Stimulated activated naive CD4-positive, alpha-beta T cell (primary cell): Measurements from ENCODE around the gene TRPM3.

ENCODE experiments used
- DNase-seq, 6 experiments: peaks; one replicate each; lab custom pipeline; 2025; lab: John Stamatoyannopoulos, UW

The TRPM3 gene

GRCh38 chr9:71097671-71098070, 23.8 kb downstream of the TRPM3 start:
- DNase-seq, result no peak

GRCh38 chr9:71096421-71097108, 24.9 kb downstream of the TRPM3 start:
- DNase-seq, result no peak

- DNase-seq, result no peak
These were observed 26.6 kb downstream of the TRPM3 start for GRCh38 chr9:71094708-71095251.

GRCh38 chr9:71090896-71091295, 30.5 kb downstream of the TRPM3 start:
- no peak for DNase-seq

- no peak for DNase-seq
These were observed 42.0 kb downstream of the TRPM3 start for GRCh38 chr9:71079451-71079850.

GRCh38 chr9:71076096-71076495, 45.3 kb downstream of the TRPM3 start:
- DNase-seq, result no peak

- no peak for DNase-seq
These were observed 47.9 kb downstream of the TRPM3 start for GRCh38 chr9:71073494-71073893.

- no peak for DNase-seq
These were observed 48.8 kb downstream of the TRPM3 start for GRCh38 chr9:71072587-71072986.

GRCh38 chr9:71071633-71072032, 49.8 kb downstream of the TRPM3 start:
- no peak for DNase-seq

- no peak for DNase-seq
These were observed 62.8 kb downstream of the TRPM3 start for GRCh38 chr9:71058660-71059059.

- DNase-seq, result no peak
These were observed 69.1 kb downstream of the TRPM3 start for GRCh38 chr9:71052287-71052686.

- DNase-seq, result no peak
These were observed 73.1 kb downstream of the TRPM3 start for GRCh38 chr9:71048280-71048679.

- DNase-seq, result no peak
These were observed 78.9 kb downstream of the TRPM3 start for GRCh38 chr9:71042448-71042990.

GRCh38 chr9:71037521-71037920, 83.9 kb downstream of the TRPM3 start:
- no peak for DNase-seq

- DNase-seq, result no peak
These were observed 84.9 kb downstream of the TRPM3 start for GRCh38 chr9:71036501-71036900.

GRCh38 chr9:71032779-71033178, 88.6 kb downstream of the TRPM3 start:
- no peak for DNase-seq

GRCh38 chr9:71025728-71026127, 95.7 kb downstream of the TRPM3 start:
- no peak for DNase-seq

GRCh38 chr9:71025201-71025600, 96.2 kb downstream of the TRPM3 start:
- DNase-seq, result no peak

GRCh38 chr9:71010258-71010657, 111.2 kb downstream of the TRPM3 start:
- no peak for DNase-seq

- no peak for DNase-seq
These were observed 116.0 kb downstream of the TRPM3 start for GRCh38 chr9:71005456-71005855.

- no peak for DNase-seq
These were observed 117.2 kb downstream of the TRPM3 start for GRCh38 chr9:71004196-71004595.

- DNase-seq, result no peak
These were observed 118.1 kb downstream of the TRPM3 start for GRCh38 chr9:71003346-71003745.

- no peak for DNase-seq
These were observed 119.5 kb downstream of the TRPM3 start for GRCh38 chr9:71001780-71002386.
